ENCODE results near the gene REXO1.

DNA sequence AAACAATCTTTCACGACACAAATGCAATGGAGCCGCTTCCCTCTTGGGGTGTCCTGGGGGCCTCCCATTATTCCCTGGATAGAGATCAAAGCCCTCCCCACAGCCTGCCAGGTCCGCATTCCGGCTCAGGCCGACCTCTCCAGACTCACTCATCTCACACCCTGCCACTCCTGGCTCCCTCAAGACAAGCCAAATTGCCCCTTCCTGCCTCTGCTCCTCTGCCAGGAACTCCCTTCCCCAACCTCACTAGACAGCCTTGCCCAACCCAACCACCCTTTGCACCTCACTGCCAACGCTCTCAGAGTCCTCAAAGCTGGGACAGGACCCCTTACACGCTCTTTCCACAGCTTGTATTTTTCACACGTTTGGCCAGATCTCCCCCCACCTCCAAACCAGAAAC lies 35.5 kb upstream of the REXO1 start:
- TF ChIP-seq CEBPB (IDR thresholded peaks at IDR 0.05; ENCODE audit: low read depth) (no peak), CTCF (IDR thresholded peaks at IDR 0.05 in 2 of 3, conservative IDR thresholded peaks at IDR 0.05 in 1 of 3; ENCODE audit: borderline replicate concordance in 1 of 3, insufficient read depth in 1 of 3, low read depth in 2 of 3, low read length in 2 of 3) (no peak)
